HG03521 (cell line): Measurements from ENCODE around the gene GAS7.

Experiments
- ATAC-seq: cut with Tn5 transposase; IDR thresholded peaks from one replicate; pipeline ENCODE4 v1.9.1; 2021; ENCODE audit warnings: mild to moderate bottlenecking, moderate library complexity; ENCODE audit not compliant: unreplicated experiment

GAS7 gene

GRCh38 chr17:10139577-10139976 is 58.8 kb downstream of the GAS7 start:
- no peak for ATAC-seq

GRCh38 chr17:10136258-10136981 is 62.0 kb downstream of the GAS7 start:
- ATAC-seq, result no peak

- no peak for ATAC-seq
Observed at GRCh38 chr17:10135539-10136257, 62.7 kb downstream of the GAS7 start.

- ATAC-seq, result no peak
Observed at GRCh38 chr17:10130677-10131076, 67.7 kb downstream of the GAS7 start.

GRCh38 chr17:10130263-10130662 is 68.1 kb downstream of the GAS7 start:
- ATAC-seq, result no peak

- no peak for ATAC-seq
Observed at GRCh38 chr17:10127819-10128425, 70.5 kb downstream of the GAS7 start.

- no peak for ATAC-seq
Observed at GRCh38 chr17:10126616-10127501, 71.5 kb downstream of the GAS7 start.

- ATAC-seq, result no peak
Observed at GRCh38 chr17:10126276-10126615, 72.2 kb downstream of the GAS7 start.

GRCh38 chr17:10125531-10126275 is 72.7 kb downstream of the GAS7 start:
- ATAC-seq, result no peak

- no peak for ATAC-seq
Observed at GRCh38 chr17:10123093-10123492, 75.3 kb downstream of the GAS7 start.

GRCh38 chr17:10121971-10122707 is 76.3 kb downstream of the GAS7 start:
- ATAC-seq, result no peak

- ATAC-seq, result no peak
Observed at GRCh38 chr17:10120749-10121148, 77.7 kb downstream of the GAS7 start.

GRCh38 chr17:10120109-10120485 is 78.3 kb downstream of the GAS7 start:
- no peak for ATAC-seq

- ATAC-seq, result no peak
Observed at GRCh38 chr17:10119203-10120108, 79.0 kb downstream of the GAS7 start.

GRCh38 chr17:10118788-10119130 is 79.6 kb downstream of the GAS7 start:
- no peak for ATAC-seq

- no peak for ATAC-seq
Observed at GRCh38 chr17:10117581-10118001, 80.8 kb downstream of the GAS7 start.

- ATAC-seq, result no peak
Observed at GRCh38 chr17:10116753-10117420, 81.5 kb downstream of the GAS7 start.

- no peak for ATAC-seq
Observed at GRCh38 chr17:10116267-10116666, 82.1 kb downstream of the GAS7 start.
